Caco-2 (cell line): Measurements from ENCODE around the gene RASL12. TPM values are rescaled to one million over a fixed set of nuclear protein-coding genes. Genes with fewer than 3 reads are reported as not detected.
"Not testable (repeated sequence)": the region's sequence is repeated elsewhere in the genome, so short reads cannot be mapped to it uniquely, and the experiment has no call there.

Experiments used
- BruUV-seq: library from RNA; stranded (reverse); fragments of 400-500 nt; replicated peaks from 2 replicates; lab custom pipeline; 2021; lab: Mats Ljungman, UMichigan
- CTCF ChIA-PET: fragments of 300-600 bp; sonication (Branson Sonifier 250); formaldehyde crosslinking; loops from one replicate; lab custom pipeline; 2022; ENCODE audit warnings: antibody characterized with exemption; lab: Charles Lee
- POLR2A ChIA-PET: fragments of 300-600 bp; sonication (Branson Sonifier 250); formaldehyde crosslinking; loops from one replicate; lab custom pipeline; 2022; ENCODE audit warnings: antibody characterized with exemption; lab: Charles Lee
- DNase-seq, 2 experiments: peaks; one replicate each; pipeline versions ENCODE4 v3.0.0 to v3.0.0-alpha.2; 2020 to 2022
- H3K27me3 ChIP-seq: replicated peaks from 2 replicates; pipeline ENCODE4 v1.6.0; 2011; ENCODE audit warnings: low read length; ENCODE audit not compliant: control insufficient read depth, insufficient read depth
- H3K36me3 ChIP-seq: 2 replicates; pipeline ENCODE4 v1.5.1; 2011; ENCODE audit warnings: low read length; ENCODE audit not compliant: control insufficient read depth, insufficient read depth
- H3K4me1 ChIP-seq: fragments of 250-450 bp; sonication (Bioruptor Pico); 2 replicates; pipeline ENCODE4 v1.5.1; 2020; ENCODE audit warnings: mild to moderate bottlenecking
- H3K4me3 ChIP-seq: 2 replicates; pipeline ENCODE4 v1.5.1; 2011; ENCODE audit warnings: low read depth, mild to moderate bottlenecking, control low read depth, low read length
- H3K9me3 ChIP-seq: fragments of 250-450 bp; sonication (Bioruptor Pico); 2 replicates; pipeline ENCODE4 v1.5.1; 2020; ENCODE audit warnings: mild to moderate bottlenecking, moderate library complexity
- H3K27ac Mint-ChIP-seq: one replicate; pipeline ENCODE4 v1.8.0; 2022; ENCODE audit warnings: mixed read lengths; ENCODE audit not compliant: unreplicated experiment
- H3K27me3 Mint-ChIP-seq: one replicate; pipeline ENCODE4 v1.8.0; 2022; ENCODE audit warnings: mixed read lengths; ENCODE audit not compliant: insufficient read depth, unreplicated experiment
- H3K36me3 Mint-ChIP-seq: one replicate; pipeline ENCODE4 v1.8.0; 2022; ENCODE audit warnings: mild to moderate bottlenecking, mixed read lengths; ENCODE audit not compliant: insufficient read depth, unreplicated experiment
- H3K4me1 Mint-ChIP-seq: one replicate; pipeline ENCODE4 v1.8.0; 2022; ENCODE audit warnings: low read depth, mixed read lengths; ENCODE audit not compliant: unreplicated experiment
- H3K4me3 Mint-ChIP-seq: one replicate; pipeline ENCODE4 v1.8.0; 2022; ENCODE audit warnings: mild to moderate bottlenecking, moderate library complexity, mixed read lengths; ENCODE audit not compliant: unreplicated experiment
- H3K9me3 Mint-ChIP-seq: one replicate; pipeline ENCODE4 v1.8.0; 2022; ENCODE audit warnings: mixed read lengths; ENCODE audit not compliant: unreplicated experiment
- intact Hi-C: fragments of 100-400 bp; cut with micrococcal nuclease; formaldehyde crosslinking; loops from one replicate; pipeline ENCODE4 v1.10.0; 2022; ENCODE audit not compliant: unreplicated experiment
- total RNA-seq: library from RNA; stranded (reverse); gene quantifications from 2 replicates; pipeline ENCODE4 v1.2.3, GENCODE V29; 2022
- TF ChIP-seq, protein P1 (sequence below), 2 experiments: fragments of 200-600 bp in 1 of 2; IDR thresholded peaks; 1 replicate in 1 of 2; 2 replicates in 1 of 2; pipeline versions ENCODE4 v1.5.1 to v1.8.0; 2011 to 2022; ENCODE audit warnings: antibody characterized with exemption in 1 of 2, control low read depth in 1 of 2, inconsistent platforms in 1 of 2, low read depth in 1 of 2, low read length in 1 of 2, mild to moderate bottlenecking in 1 of 2, moderate library complexity in 1 of 2; ENCODE audit not compliant: insufficient read depth in 1 of 2, severe bottlenecking in 1 of 2, unreplicated experiment in 1 of 2

Gene RASL12
- total RNA-seq, 1 experiment from 2014 or later, result 6.4 TPM

DNA sequence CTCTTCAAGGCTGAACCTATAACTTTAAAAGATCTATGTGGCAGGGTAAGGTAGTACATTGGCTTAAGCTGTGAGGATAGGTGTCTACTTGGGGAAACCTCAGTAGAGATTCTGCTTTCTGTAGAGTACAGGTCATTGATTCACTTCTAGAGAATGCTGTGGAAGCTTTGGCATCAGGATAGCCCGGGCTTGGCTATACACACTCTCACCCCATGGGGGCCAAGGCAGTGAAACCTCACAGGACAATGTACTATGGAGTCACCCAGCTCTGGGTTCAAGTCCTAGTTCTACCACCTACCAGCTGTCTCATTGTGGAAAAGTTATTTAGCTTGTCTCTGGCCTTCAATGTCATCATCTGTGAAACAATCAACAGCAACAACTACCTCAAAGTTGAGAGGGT, 47.4 kb downstream of the RASL12 start:
- Histone ChIP-seq H3K4me3 (no peak overlapping the region), H3K27me3 (no peaks in the 10 kb centered on the region), H3K36me3 (0 out of 2 replicates have a peak, but pooled peaks cover 1% of the 10 kb centered on the region), H3K4me1 (no peaks in the 10 kb centered on the region), H3K9me3 (no peaks in the 10 kb centered on the region)
- no peak for DNase-seq
- Mint-ChIP-seq H3K9me3 (no peaks in the 10 kb centered on the region), H3K4me1 (no peaks in the 10 kb centered on the region), H3K4me3 (no peak overlapping the region), H3K36me3 (peaks cover 45% of the 10 kb centered on the region), H3K27me3 (no peaks in the 10 kb centered on the region), H3K27ac (no peak overlapping the region)
- intact Hi-C loops, result no loop called here
- CTCF ChIA-PET, result no interaction called here
- POLR2A ChIA-PET, result no interaction called here
- BruUV-seq, result no TSS peak
- TF ChIP-seq, protein P1, sequence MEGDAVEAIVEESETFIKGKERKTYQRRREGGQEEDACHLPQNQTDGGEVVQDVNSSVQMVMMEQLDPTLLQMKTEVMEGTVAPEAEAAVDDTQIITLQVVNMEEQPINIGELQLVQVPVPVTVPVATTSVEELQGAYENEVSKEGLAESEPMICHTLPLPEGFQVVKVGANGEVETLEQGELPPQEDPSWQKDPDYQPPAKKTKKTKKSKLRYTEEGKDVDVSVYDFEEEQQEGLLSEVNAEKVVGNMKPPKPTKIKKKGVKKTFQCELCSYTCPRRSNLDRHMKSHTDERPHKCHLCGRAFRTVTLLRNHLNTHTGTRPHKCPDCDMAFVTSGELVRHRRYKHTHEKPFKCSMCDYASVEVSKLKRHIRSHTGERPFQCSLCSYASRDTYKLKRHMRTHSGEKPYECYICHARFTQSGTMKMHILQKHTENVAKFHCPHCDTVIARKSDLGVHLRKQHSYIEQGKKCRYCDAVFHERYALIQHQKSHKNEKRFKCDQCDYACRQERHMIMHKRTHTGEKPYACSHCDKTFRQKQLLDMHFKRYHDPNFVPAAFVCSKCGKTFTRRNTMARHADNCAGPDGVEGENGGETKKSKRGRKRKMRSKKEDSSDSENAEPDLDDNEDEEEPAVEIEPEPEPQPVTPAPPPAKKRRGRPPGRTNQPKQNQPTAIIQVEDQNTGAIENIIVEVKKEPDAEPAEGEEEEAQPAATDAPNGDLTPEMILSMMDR (IDR thresholded peaks at IDR 0.05; ENCODE audit: insufficient read depth in 1 of 2, low read depth in 1 of 2, low read length in 1 of 2, severe bottlenecking in 1 of 2, unreplicated experiment in 1 of 2), result no peak

DNA sequence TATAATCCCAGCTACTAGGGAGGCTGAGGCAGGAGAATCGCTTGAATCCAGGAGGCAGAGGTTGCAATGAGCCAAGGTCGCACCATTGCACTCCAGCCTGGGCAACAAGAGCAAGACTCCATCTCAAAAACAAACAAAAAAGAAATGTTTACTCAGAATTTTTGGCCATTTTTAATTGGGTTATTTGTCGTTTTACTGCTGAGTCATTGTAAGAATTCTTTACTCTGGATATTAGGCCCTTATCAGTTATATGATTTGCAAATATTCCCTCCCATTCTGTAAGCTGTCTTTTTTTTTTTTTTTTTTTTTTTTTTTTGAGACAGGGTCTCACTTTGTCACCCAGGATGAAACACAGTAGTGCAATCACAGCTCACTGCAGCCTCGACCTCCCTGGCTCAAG, 56.6 kb downstream of the RASL12 start:
- H3K27me3 ChIP-seq, BruUV-seq, H3K27me3 Mint-ChIP-seq, DNase-seq, CTCF ChIA-PET, POLR2A ChIA-PET, intact Hi-C loops, H3K4me3 Mint-ChIP-seq, H3K27ac Mint-ChIP-seq, H3K4me1 Mint-ChIP-seq, H3K4me1 ChIP-seq, H3K4me3 ChIP-seq, H3K36me3 ChIP-seq, H3K9me3 ChIP-seq: not testable (repeated sequence)
- Mint-ChIP-seq H3K36me3 (peaks cover 43% of the 10 kb centered on the region), H3K9me3 (peaks cover 12% of the 10 kb centered on the region)

DNA sequence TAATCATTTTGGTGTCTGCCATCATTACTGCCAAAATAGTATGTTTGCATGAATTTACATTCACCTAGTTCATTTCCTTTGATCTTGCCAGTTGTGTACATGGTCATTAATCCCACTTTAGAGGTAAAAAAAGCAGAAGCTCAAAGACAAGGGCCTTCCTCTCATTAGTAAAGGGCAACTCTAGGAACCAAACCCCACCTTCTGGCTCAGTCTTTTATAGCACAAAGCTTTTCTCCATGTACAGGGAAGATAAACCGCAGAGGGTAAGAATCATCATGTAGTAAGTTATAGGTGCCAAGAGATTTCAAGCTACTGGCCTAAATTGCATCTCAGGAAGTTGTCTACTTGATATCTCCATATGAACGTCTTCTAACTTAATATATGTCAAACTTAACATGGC, 58.8 kb downstream of the RASL12 start:
- H3K9me3 ChIP-seq, result no peaks in the 10 kb centered on the region
- Mint-ChIP-seq H3K27me3 (no peaks in the 10 kb centered on the region), H3K36me3 (peaks cover 21% of the 10 kb centered on the region), H3K9me3 (peaks cover 12% of the 10 kb centered on the region), H3K27ac (no peak overlapping the region), H3K4me1 (no peaks in the 10 kb centered on the region), H3K4me3 (no peak overlapping the region)
- H3K27me3 ChIP-seq, result no peaks in the 10 kb centered on the region
- TF ChIP-seq, protein P1 (IDR thresholded peaks at IDR 0.05; ENCODE audit: insufficient read depth in 1 of 2, low read depth in 1 of 2, low read length in 1 of 2, severe bottlenecking in 1 of 2, unreplicated experiment in 1 of 2), result peak in 1 of 2 experiments; percentile 36
- no peaks in the 10 kb centered on the region for H3K4me1 ChIP-seq
- H3K36me3 ChIP-seq, result no peaks in the 10 kb centered on the region
- intact Hi-C loops, result no loop called here
- no TSS peak for BruUV-seq
- DNase-seq, result no peak
- POLR2A ChIA-PET, result no interaction called here
- no peak overlapping the region for H3K4me3 ChIP-seq
- CTCF ChIA-PET, result interaction anchor here (0.8 to 1.6 kb wide), 4 partner anchors 8 to 276 kb away, joined by 3 to 6 read pairs (median 3); partner anchors contain the start of gene SPG21
